IMR-90 (cell line): ENCODE measurements around the gene C1QTNF12. TPM values are rescaled to one million over a fixed set of nuclear protein-coding genes. Genes with fewer than 3 reads are reported as not detected.

Source experiments
- ATAC-seq: fragments of 200-7000 bp; cut with Tn5 transposase; 2 replicates; pipeline ENCODE4 v1.9.1; 2020; ENCODE audit warnings: low read depth, mild to moderate bottlenecking, moderate library complexity
- BruUV-seq: library from RNA; stranded (reverse); fragments of 400-500 nt; replicated peaks from 2 replicates; lab custom pipeline; 2021; lab: Mats Ljungman, UMichigan
- CTCF ChIA-PET: fragments of 300-600 bp; formaldehyde crosslinking; extraction: SDS; loops from one replicate; lab custom pipeline; 2021; ENCODE audit warnings: antibody characterized with exemption; lab: Yijun Ruan, JAX
- POLR2A ChIA-PET: fragments of 300-600 bp; sonication (Branson Sonifier 250); formaldehyde crosslinking; loops from one replicate; lab custom pipeline; 2022; ENCODE audit warnings: antibody characterized with exemption; ENCODE audit not compliant: unreplicated experiment; lab: Charles Lee
- DNase-seq: peaks from one replicate; pipeline ENCODE4 v3.0.0; 2013
- H2AFZ ChIP-seq: replicated peaks from 2 replicates; pipeline ENCODE3; 2013; ENCODE audit warnings: low read length, mild to moderate bottlenecking; ENCODE audit not compliant: poor library complexity
- H2AK5ac ChIP-seq: 2 replicates; pipeline ENCODE4 v1.6.1; 2013; ENCODE audit warnings: low read depth, low read length, inconsistent platforms
- H2AK9ac ChIP-seq: replicated peaks from 2 replicates; pipeline ENCODE3; 2013; ENCODE audit warnings: mild to moderate bottlenecking, low read depth, low read length, moderate library complexity; ENCODE audit not compliant: poor library complexity
- H2BK120ac ChIP-seq: 2 replicates; pipeline ENCODE4 v1.6.1; 2013; ENCODE audit warnings: low read depth, low read length, inconsistent platforms
- H2BK15ac ChIP-seq: 3 replicates; pipeline ENCODE4 v1.6.1; 2013; ENCODE audit warnings: low read depth, low read length, inconsistent platforms
- H2BK20ac ChIP-seq: 2 replicates; pipeline ENCODE4 v1.6.1; 2013; ENCODE audit warnings: low read depth, mild to moderate bottlenecking, inconsistent platforms, low read length, moderate library complexity
- H2BK5ac ChIP-seq: 2 replicates; pipeline ENCODE4 v1.6.1; 2013; ENCODE audit warnings: mild to moderate bottlenecking, low read depth, low read length, inconsistent platforms; ENCODE audit not compliant: poor library complexity, severe bottlenecking
- H3K14ac ChIP-seq: replicated peaks from 2 replicates; pipeline ENCODE4 v1.6.1; 2013; ENCODE audit warnings: low read depth, low read length, inconsistent platforms
- H3K18ac ChIP-seq: 2 replicates; pipeline ENCODE4 v1.6.1; 2013; ENCODE audit warnings: low read depth, low read length, control low read depth
- H3K23ac ChIP-seq: 2 replicates; pipeline ENCODE4 v1.6.1; 2013; ENCODE audit warnings: low read depth, low read length, inconsistent platforms
- H3K27ac ChIP-seq: 2 replicates; pipeline ENCODE4 v1.5.1; 2013; ENCODE audit warnings: mild to moderate bottlenecking, control low read depth, low read length; ENCODE audit not compliant: insufficient read depth
- H3K27me3 ChIP-seq: 2 replicates; pipeline ENCODE4 v1.6.1; 2013; ENCODE audit warnings: low read length; ENCODE audit not compliant: control insufficient read depth, insufficient read depth
- H3K36me3 ChIP-seq: 2 replicates; pipeline ENCODE4 v1.6.1; 2013; ENCODE audit warnings: low read length, mixed read lengths; ENCODE audit not compliant: control insufficient read depth, insufficient read depth
- H3K4ac ChIP-seq: 2 replicates; pipeline ENCODE4 v1.6.1; 2013; ENCODE audit warnings: low read depth, low read length, inconsistent platforms
- H3K4me1 ChIP-seq: 2 replicates; pipeline ENCODE4 v1.6.1; 2013; ENCODE audit warnings: low read length, mixed read lengths; ENCODE audit not compliant: control insufficient read depth, insufficient read depth
- H3K4me2 ChIP-seq: 2 replicates; pipeline ENCODE4 v1.6.1; 2013; ENCODE audit warnings: low read depth, mild to moderate bottlenecking, control low read depth, low read length, moderate library complexity
- H3K4me3 ChIP-seq: 2 replicates; pipeline ENCODE4 v1.5.1; 2013; ENCODE audit warnings: low read depth, mild to moderate bottlenecking, control low read depth, low read length, moderate library complexity; ENCODE audit not compliant: insufficient read depth
- H3K56ac ChIP-seq: 2 replicates; pipeline ENCODE4 v1.6.1; 2013; ENCODE audit warnings: low read length, inconsistent platforms; ENCODE audit not compliant: insufficient read depth; ENCODE audit errors: extremely low read depth
- H3K79me1 ChIP-seq, 2 experiments: 2 replicates each; pipeline ENCODE4 v1.6.1; 2013; ENCODE audit warnings: low read length in 2 of 2, inconsistent platforms in 1 of 2, low read depth in 1 of 2
- H3K9ac ChIP-seq: 2 replicates; pipeline ENCODE4 v1.6.1; 2013; ENCODE audit warnings: low read depth, low read length, control low read depth
- H3K9me1 ChIP-seq: 2 replicates; pipeline ENCODE4 v1.6.1; 2013; ENCODE audit warnings: low read length, inconsistent platforms; ENCODE audit not compliant: insufficient read depth
- H3K9me3 ChIP-seq: 2 replicates; pipeline ENCODE4 v1.6.1; 2013; ENCODE audit warnings: low read length; ENCODE audit not compliant: control insufficient read depth, insufficient read depth
- H4K20me1 ChIP-seq: 2 replicates; pipeline ENCODE4 v1.6.1; 2013; ENCODE audit warnings: low read length, inconsistent platforms; ENCODE audit not compliant: insufficient read depth
- H4K5ac ChIP-seq: 2 replicates; pipeline ENCODE4 v1.6.1; 2013; ENCODE audit warnings: mild to moderate bottlenecking, low read depth, low read length, control low read depth
- H4K8ac ChIP-seq, 2 experiments: 2 replicates each; pipeline ENCODE4 v1.6.1; 2013; ENCODE audit warnings: low read depth in 2 of 2, low read length in 2 of 2, control low read depth in 1 of 2, inconsistent platforms in 1 of 2
- H4K91ac ChIP-seq: 2 replicates; pipeline ENCODE4 v1.6.1; 2013; ENCODE audit warnings: low read depth, low read length, inconsistent platforms; ENCODE audit not compliant: insufficient read depth
- CTCF ChIP-seq: conservative IDR thresholded peaks from 2 replicates; pipeline ENCODE4 v1.5.1; 2012; ENCODE audit warnings: mild to moderate bottlenecking, low read depth, low read length, improper control_type of control experiment
- WGBS, 2 experiments: methylation state at CpG; one replicate each; pipeline versions ENCODE4 v1.1.5 to v1.1.7; 2013; ENCODE audit warnings: missing lambda C conversion rate in 2 of 2; ENCODE audit not compliant: insufficient read length in 1 of 2; ENCODE audit errors: extremely low coverage in 2 of 2; 5-methylcytosine and 5-hydroxymethylcytosine counted together
- dilution Hi-C: fragments of 300-500 bp; cut with HindIII; formaldehyde crosslinking; loops from one replicate; pipeline ENCODE4 v1.14.3; 2018; ENCODE audit warnings: low sequenced_read_pairs; ENCODE audit not compliant: unreplicated experiment
- in situ Hi-C: fragments of 300-500 bp; cut with MboI; formaldehyde crosslinking; loops from 3 replicates; pipeline ENCODE4 v1.14.3; 2019; ENCODE audit warnings: low sequenced_read_pairs, inconsistent platforms, mixed read lengths
- intact Hi-C: fragments of 100-400 bp; cut with micrococcal nuclease; formaldehyde crosslinking; loops from 2 replicates; pipeline ENCODE4 v1.10.0; 2022
- polyA plus RNA-seq, 3 experiments: library from polyadenylated mRNA; depleted of rRNA; stranded (reverse); fragments of >200 nt; gene quantifications; 2 replicates each; pipeline ENCODE4 v1.2.3, GENCODE V29; 2012; ENCODE audit warnings: low replicate concordance in 1 of 3
- total RNA-seq: library from RNA; depleted of rRNA; stranded (reverse); fragments of >200 nt; gene quantifications from 2 replicates; pipeline ENCODE4 v1.2.3, GENCODE V29; 2012

The C1QTNF12 gene
- total and polyA plus RNA-seq, 2 of the 4 experiments (the other 2 are of a cell fraction), result 0.36 to 1.1 TPM

- Histone ChIP-seq H3K56ac (no peak within 1 kb of the TSS), H2BK5ac (no peak within 1 kb of the TSS), H2AFZ (no peak within 1 kb of the TSS), H3K4me3 (no peak within 1 kb of the TSS), H3K27me3 (no peaks in the 10 kb centered on the region), H2AK5ac (no peak within 1 kb of the TSS), H3K9me1 (no peaks in the 10 kb centered on the region), H2BK15ac (no peak within 1 kb of the TSS), H3K18ac (no peak within 1 kb of the TSS), H3K23ac (no peak within 1 kb of the TSS), H4K5ac (no peak within 1 kb of the TSS), H3K27ac (no peak within 1 kb of the TSS), H3K79me1 (peaks cover 0 to 6% of the 10 kb centered on the region in 2 experiments; a peak in 1 of 4 replicates), H3K9me3 (no peaks in the 10 kb centered on the region), H3K4ac (no peak within 1 kb of the TSS), H3K36me3 (peaks cover 25% of the 10 kb centered on the region), H4K91ac (no peak within 1 kb of the TSS), H2BK120ac (no peak within 1 kb of the TSS), H2AK9ac (no peak within 1 kb of the TSS), H3K14ac (no peak within 1 kb of the TSS), H3K4me2 (no peak within 1 kb of the TSS), H2BK20ac (no peak within 1 kb of the TSS), H3K4me1 (peaks cover 4% of the 10 kb centered on the region), H4K20me1 (peaks cover 8% of the 10 kb centered on the region), H3K9ac (no peak within 1 kb of the TSS), H4K8ac (no peak within 1 kb of the TSS)
- intact Hi-C loops, result no loop called here
- no peak for DNase-seq
- ATAC-seq, result no peak
- no TSS peak for BruUV-seq
- ChIA-PET CTCF (no interaction called here), POLR2A (no interaction called here)
- in situ Hi-C loops, result no loop called here
- 84% methylated on average over 25 of the region's 56 CpGs; no CpG with 5 or more reads in 1 of the 2 experiments for WGBS, 2 experiments
- no peak for TF ChIP-seq CTCF
- dilution Hi-C loops, result no loop called here
These were observed 32.9 kb downstream of the C1QTNF12 start, which contains the start of gene TNFRSF4 for GRCh38 chr1:1213345-1214265. TNFRSF4 (minus strand) TSS chr1:1214153; CDS start chr1:1214127, 26 bp downstream.
